ENCODE data around the gene PDLIM1. TPM values are rescaled to one million over a fixed set of nuclear protein-coding genes. Genes with fewer than 3 reads are reported as not detected.

Gene PDLIM1
- total RNA-seq, 4 donors from 2014 or later, result 59.5 to 142 (median 79.2) TPM

DNA sequence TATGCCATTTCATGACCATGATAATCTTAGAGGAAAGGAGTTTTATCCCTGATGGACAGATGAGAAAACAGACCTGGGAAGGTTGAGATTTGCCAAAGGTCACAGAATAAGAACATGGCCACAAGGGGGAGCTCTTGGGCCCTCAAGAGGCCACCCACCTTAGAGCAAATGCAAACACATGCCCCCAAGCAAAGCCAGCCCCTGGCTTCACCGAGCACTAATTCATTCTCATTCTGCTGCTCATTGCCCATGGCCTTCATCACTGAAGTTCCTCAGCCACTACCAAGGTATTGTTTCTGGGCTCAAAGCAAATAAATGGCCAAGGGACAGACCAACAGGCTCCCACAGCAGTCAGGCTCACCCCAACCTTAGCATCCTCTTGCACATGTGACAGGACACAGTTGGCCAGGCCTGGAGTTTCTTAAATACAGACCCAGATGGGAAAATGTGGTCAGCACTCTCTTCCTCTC lies 44.2 kb downstream of the PDLIM1 start:
- intact Hi-C loops (cut with DNase I), result loop anchor here (2.0 kb wide), 1 partner anchor 116 kb away; no protein-coding TSS in a partner anchor
- H3K4me1 ChIP-seq, result peaks cover 15 to 49% (median 28%) of the 10 kb centered on the region in 3 donors
- 0 to 8% methylated on average over 1 of the region's 1 CpG for WGBS, 2 donors

DNA sequence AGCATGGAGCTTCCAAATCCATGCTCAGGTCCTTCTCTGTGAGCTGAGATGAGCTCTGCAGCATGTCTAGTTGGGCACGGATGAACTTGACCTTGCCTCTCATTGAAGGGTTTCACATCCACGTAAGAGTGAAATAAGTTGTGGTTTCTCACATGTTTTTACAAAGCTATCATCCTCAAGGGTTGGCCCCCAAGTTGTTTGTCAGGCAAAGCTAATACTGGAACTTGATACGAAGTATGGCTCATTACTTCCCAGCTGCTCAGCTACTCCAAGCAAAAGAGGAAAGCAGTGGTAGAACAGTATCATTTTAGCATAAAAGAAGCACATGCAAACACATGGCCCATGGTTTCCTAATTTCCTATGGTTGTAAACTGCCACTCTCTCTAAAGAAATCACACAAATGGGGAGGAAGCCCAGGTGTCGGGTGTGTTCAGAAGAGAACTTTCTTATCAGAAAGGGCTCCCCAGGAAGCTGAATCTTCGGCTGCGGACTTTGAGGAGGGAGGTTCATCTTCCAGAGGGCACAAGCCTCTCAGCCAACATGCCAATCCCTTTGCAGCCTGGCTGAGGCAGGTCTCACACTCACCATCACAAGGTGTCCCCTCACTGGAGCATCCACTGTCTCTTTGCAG lies 45.3 kb downstream of the PDLIM1 start:
- Histone ChIP-seq H3K4me3 (no peak overlapping the region), H3K27ac (no peak overlapping the region), H3K27me3 (no peaks in the 10 kb centered on the region), H3K9me3 (no peaks in the 10 kb centered on the region), H3K36me3 (peaks cover 0 to 84% (median 14%) of the 10 kb centered on the region in 3 donors), H3K4me1 (peaks cover 15 to 49% (median 28%) of the 10 kb centered on the region in 3 donors)
- TF ChIP-seq, protein P1, sequence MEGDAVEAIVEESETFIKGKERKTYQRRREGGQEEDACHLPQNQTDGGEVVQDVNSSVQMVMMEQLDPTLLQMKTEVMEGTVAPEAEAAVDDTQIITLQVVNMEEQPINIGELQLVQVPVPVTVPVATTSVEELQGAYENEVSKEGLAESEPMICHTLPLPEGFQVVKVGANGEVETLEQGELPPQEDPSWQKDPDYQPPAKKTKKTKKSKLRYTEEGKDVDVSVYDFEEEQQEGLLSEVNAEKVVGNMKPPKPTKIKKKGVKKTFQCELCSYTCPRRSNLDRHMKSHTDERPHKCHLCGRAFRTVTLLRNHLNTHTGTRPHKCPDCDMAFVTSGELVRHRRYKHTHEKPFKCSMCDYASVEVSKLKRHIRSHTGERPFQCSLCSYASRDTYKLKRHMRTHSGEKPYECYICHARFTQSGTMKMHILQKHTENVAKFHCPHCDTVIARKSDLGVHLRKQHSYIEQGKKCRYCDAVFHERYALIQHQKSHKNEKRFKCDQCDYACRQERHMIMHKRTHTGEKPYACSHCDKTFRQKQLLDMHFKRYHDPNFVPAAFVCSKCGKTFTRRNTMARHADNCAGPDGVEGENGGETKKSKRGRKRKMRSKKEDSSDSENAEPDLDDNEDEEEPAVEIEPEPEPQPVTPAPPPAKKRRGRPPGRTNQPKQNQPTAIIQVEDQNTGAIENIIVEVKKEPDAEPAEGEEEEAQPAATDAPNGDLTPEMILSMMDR (IDR thresholded peaks at IDR 0.05), result no peak
- TF ChIP-seq POLR2A (IDR thresholded peaks at IDR 0.05), result no peak
- 61 to 66% methylated on average over 5 to 6 of the region's 6 CpGs for WGBS, 2 donors
- intact Hi-C loops (cut with DNase I), result loop anchor here (2.0 kb wide), 1 partner anchor 117 kb away; no protein-coding TSS in a partner anchor
- DNase-seq, result no peak

More for the DNA sequence above, 44.2 kb downstream of the PDLIM1 start:
- Histone ChIP-seq H3K27ac (peak overlapping the region; percentile 58 to 84 (median 76)), H3K4me3 (no peak overlapping the region), H3K9me3 (no peaks in the 10 kb centered on the region), H3K27me3 (no peaks in the 10 kb centered on the region), H3K36me3 (peaks cover 0 to 84% (median 7%) of the 10 kb centered on the region in 3 donors)
- DNase-seq, result no peak
- TF ChIP-seq, protein P1 (IDR thresholded peaks at IDR 0.05), result peak; percentile 76 to 88 (median 81)
- no peak for TF ChIP-seq POLR2A (IDR thresholded peaks at IDR 0.05)

DNA sequence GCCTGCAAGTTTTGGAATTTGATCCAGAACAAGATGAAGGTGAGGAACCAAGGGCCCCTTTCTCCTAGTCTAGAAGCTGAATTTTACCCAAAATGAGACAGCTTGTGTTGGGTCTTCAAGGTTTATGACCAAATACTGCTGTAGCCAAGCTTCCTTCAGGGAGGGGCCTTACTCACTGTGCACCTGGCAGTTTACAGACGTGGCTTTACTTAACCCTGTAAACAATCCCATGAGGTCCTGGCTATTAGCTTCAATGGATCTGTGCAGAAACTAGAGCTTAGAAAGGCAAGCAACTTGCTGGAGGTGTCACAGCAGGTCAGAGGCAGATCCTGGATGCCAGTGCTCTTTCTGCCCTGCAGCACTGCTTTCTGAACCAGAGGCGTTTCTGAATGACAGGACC lies 46.7 kb downstream of the PDLIM1 start:
- peaks cover 0 to 82% (median 27%) of the 10 kb centered on the region in 3 donors for H3K36me3 ChIP-seq
- intact Hi-C loops (cut with DNase I), result no loop called here
- DNase-seq, result no peak

DNA sequence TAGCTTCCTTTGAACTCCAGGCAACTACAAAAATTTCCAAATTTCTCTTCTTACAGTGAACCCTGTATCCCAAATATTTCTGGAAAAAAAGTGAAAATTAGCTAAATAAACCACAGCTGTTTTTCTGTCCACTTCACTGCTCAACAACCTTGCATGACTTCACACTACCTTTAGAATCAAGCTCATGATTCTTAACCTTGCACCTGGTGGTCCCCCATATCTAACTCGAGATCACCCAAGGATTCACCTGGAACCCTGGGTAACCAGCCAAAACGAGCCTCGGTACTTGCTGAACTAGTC lies 47.5 kb downstream of the PDLIM1 start:
- WGBS, 2 donors, result 45 to 47% methylated on average over 3 of the region's 3 CpGs
- H3K9me3 ChIP-seq, result no peaks in the 10 kb centered on the region
- no peak overlapping the region for H3K4me3 ChIP-seq
- peaks cover 15 to 30% (median 19%) of the 10 kb centered on the region in 3 donors for H3K4me1 ChIP-seq
- no peak overlapping the region for H3K27ac ChIP-seq
- no peak for DNase-seq
- H3K36me3 ChIP-seq, result peaks cover 0 to 81% (median 33%) of the 10 kb centered on the region in 3 donors
- no peaks in the 10 kb centered on the region for H3K27me3 ChIP-seq
- TF ChIP-seq, protein P1 (IDR thresholded peaks at IDR 0.05), result no peak
- no peak for TF ChIP-seq POLR2A (IDR thresholded peaks at IDR 0.05)
- intact Hi-C loops (cut with DNase I), result no loop called here

More for the DNA sequence above, 46.7 kb downstream of the PDLIM1 start:
- 62% methylated on average over 1 of the region's 2 CpGs; no CpG with 5 or more reads in 1 of the 2 donors for WGBS, 2 donors
- Histone ChIP-seq H3K4me3 (no peak overlapping the region), H3K9me3 (no peaks in the 10 kb centered on the region), H3K4me1 (peaks cover 15 to 39% (median 25%) of the 10 kb centered on the region in 3 donors), H3K27ac (no peak overlapping the region), H3K27me3 (no peaks in the 10 kb centered on the region)
- TF ChIP-seq POLR2A (IDR thresholded peaks at IDR 0.05), result no peak
- TF ChIP-seq, protein P1 (IDR thresholded peaks at IDR 0.05), result no peak

DNA sequence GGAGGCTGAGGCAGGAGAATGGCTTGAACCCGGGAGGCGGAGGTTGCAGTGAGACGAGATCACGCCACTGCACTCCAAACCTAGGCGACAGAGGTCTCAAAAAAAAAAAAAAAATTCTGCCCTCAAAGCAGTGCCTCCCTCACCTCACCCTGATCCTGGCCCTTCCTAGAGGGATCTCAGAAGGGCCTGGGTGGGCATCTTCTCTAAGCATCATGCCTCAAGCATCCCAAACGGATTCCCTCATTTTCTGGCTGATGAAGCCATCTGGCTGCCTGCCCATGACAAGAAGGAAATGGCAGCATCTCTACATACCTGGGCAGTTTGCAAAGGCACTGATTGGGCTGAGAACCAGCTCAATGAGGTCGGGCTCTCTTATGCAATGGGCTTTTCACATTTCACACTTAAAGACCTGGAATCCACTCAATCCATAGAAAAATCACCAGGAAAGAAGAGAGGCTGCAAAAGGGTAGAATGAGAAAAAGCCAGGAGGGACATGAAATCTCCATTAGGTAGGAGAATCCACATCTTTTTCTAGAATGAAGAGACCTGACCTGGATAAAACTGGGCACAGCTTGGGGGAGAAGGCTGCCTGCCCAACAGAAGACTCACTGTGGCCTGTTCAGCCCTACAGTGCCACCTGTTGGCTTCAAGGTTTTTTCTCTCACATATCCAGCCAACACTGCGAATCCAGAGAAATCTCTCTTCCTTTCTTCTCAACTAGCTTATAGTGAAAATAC lies 48.1 kb downstream of the PDLIM1 start:
- no peaks in the 10 kb centered on the region for H3K27me3 ChIP-seq
- H3K9me3 ChIP-seq, result no peaks in the 10 kb centered on the region
- WGBS, 2 donors, result 69 to 82% methylated on average over 6 to 7 of the region's 8 CpGs
- peaks cover 12 to 25% (median 15%) of the 10 kb centered on the region in 3 donors for H3K4me1 ChIP-seq
- TF ChIP-seq, protein P1 (IDR thresholded peaks at IDR 0.05), result peak in 5 of 6 experiments; percentile 16 to 54 (median 41)
- no peak for TF ChIP-seq POLR2A (IDR thresholded peaks at IDR 0.05)
- H3K27ac ChIP-seq, result no peak overlapping the region
- H3K36me3 ChIP-seq, result peaks cover 0 to 86% (median 39%) of the 10 kb centered on the region in 3 donors
- no peak overlapping the region for H3K4me3 ChIP-seq
- no peak for DNase-seq
- intact Hi-C loops (cut with DNase I), result no loop called here
